ENCODE measurements around the gene MSANTD2.

GRCh38 chr11:124769806-124770774 lies 30.1 kb downstream of the MSANTD2 start:
- no peak for TF ChIP-seq CTCF (IDR thresholded peaks at IDR 0.05)
- TF ChIP-seq POLR2A (IDR thresholded peaks at IDR 0.05), result no peak
